IMR-90 (cell line): ENCODE measurements around the gene GABBR1. TPM values are rescaled to one million over a fixed set of nuclear protein-coding genes. Genes with fewer than 3 reads are reported as not detected.

ENCODE experiments used
- ATAC-seq: fragments of 200-7000 bp; cut with Tn5 transposase; 2 replicates; pipeline ENCODE4 v1.9.1; 2020; ENCODE audit warnings: low read depth, mild to moderate bottlenecking, moderate library complexity
- BruUV-seq: library from RNA; stranded (reverse); fragments of 400-500 nt; replicated peaks from 2 replicates; lab custom pipeline; 2021; lab: Mats Ljungman, UMichigan
- CTCF ChIA-PET: fragments of 300-600 bp; formaldehyde crosslinking; extraction: SDS; loops from one replicate; lab custom pipeline; 2021; ENCODE audit warnings: antibody characterized with exemption; lab: Yijun Ruan, JAX
- POLR2A ChIA-PET: fragments of 300-600 bp; sonication (Branson Sonifier 250); formaldehyde crosslinking; loops from one replicate; lab custom pipeline; 2022; ENCODE audit warnings: antibody characterized with exemption; ENCODE audit not compliant: unreplicated experiment; lab: Charles Lee
- DNase-seq: peaks from one replicate; pipeline ENCODE4 v3.0.0; 2013
- H2AFZ ChIP-seq: replicated peaks from 2 replicates; pipeline ENCODE3; 2013; ENCODE audit warnings: low read length, mild to moderate bottlenecking; ENCODE audit not compliant: poor library complexity
- H2AK5ac ChIP-seq: 2 replicates; pipeline ENCODE4 v1.6.1; 2013; ENCODE audit warnings: low read depth, low read length, inconsistent platforms
- H2AK9ac ChIP-seq: replicated peaks from 2 replicates; pipeline ENCODE3; 2013; ENCODE audit warnings: mild to moderate bottlenecking, low read depth, low read length, moderate library complexity; ENCODE audit not compliant: poor library complexity
- H2BK120ac ChIP-seq: 2 replicates; pipeline ENCODE4 v1.6.1; 2013; ENCODE audit warnings: low read depth, low read length, inconsistent platforms
- H2BK15ac ChIP-seq: 3 replicates; pipeline ENCODE4 v1.6.1; 2013; ENCODE audit warnings: low read depth, low read length, inconsistent platforms
- H2BK20ac ChIP-seq: 2 replicates; pipeline ENCODE4 v1.6.1; 2013; ENCODE audit warnings: low read depth, mild to moderate bottlenecking, inconsistent platforms, low read length, moderate library complexity
- H2BK5ac ChIP-seq: 2 replicates; pipeline ENCODE4 v1.6.1; 2013; ENCODE audit warnings: mild to moderate bottlenecking, low read depth, low read length, inconsistent platforms; ENCODE audit not compliant: poor library complexity, severe bottlenecking
- H3K14ac ChIP-seq: replicated peaks from 2 replicates; pipeline ENCODE4 v1.6.1; 2013; ENCODE audit warnings: low read depth, low read length, inconsistent platforms
- H3K18ac ChIP-seq: 2 replicates; pipeline ENCODE4 v1.6.1; 2013; ENCODE audit warnings: low read depth, low read length, control low read depth
- H3K23ac ChIP-seq: 2 replicates; pipeline ENCODE4 v1.6.1; 2013; ENCODE audit warnings: low read depth, low read length, inconsistent platforms
- H3K27ac ChIP-seq: 2 replicates; pipeline ENCODE4 v1.5.1; 2013; ENCODE audit warnings: mild to moderate bottlenecking, control low read depth, low read length; ENCODE audit not compliant: insufficient read depth
- H3K27me3 ChIP-seq: 2 replicates; pipeline ENCODE4 v1.6.1; 2013; ENCODE audit warnings: low read length; ENCODE audit not compliant: control insufficient read depth, insufficient read depth
- H3K36me3 ChIP-seq: 2 replicates; pipeline ENCODE4 v1.6.1; 2013; ENCODE audit warnings: low read length, mixed read lengths; ENCODE audit not compliant: control insufficient read depth, insufficient read depth
- H3K4ac ChIP-seq: 2 replicates; pipeline ENCODE4 v1.6.1; 2013; ENCODE audit warnings: low read depth, low read length, inconsistent platforms
- H3K4me1 ChIP-seq: 2 replicates; pipeline ENCODE4 v1.6.1; 2013; ENCODE audit warnings: low read length, mixed read lengths; ENCODE audit not compliant: control insufficient read depth, insufficient read depth
- H3K4me2 ChIP-seq: 2 replicates; pipeline ENCODE4 v1.6.1; 2013; ENCODE audit warnings: low read depth, mild to moderate bottlenecking, control low read depth, low read length, moderate library complexity
- H3K4me3 ChIP-seq: 2 replicates; pipeline ENCODE4 v1.5.1; 2013; ENCODE audit warnings: low read depth, mild to moderate bottlenecking, control low read depth, low read length, moderate library complexity; ENCODE audit not compliant: insufficient read depth
- H3K56ac ChIP-seq: 2 replicates; pipeline ENCODE4 v1.6.1; 2013; ENCODE audit warnings: low read length, inconsistent platforms; ENCODE audit not compliant: insufficient read depth; ENCODE audit errors: extremely low read depth
- H3K79me1 ChIP-seq, 2 experiments: 2 replicates each; pipeline ENCODE4 v1.6.1; 2013; ENCODE audit warnings: low read length in 2 of 2, inconsistent platforms in 1 of 2, low read depth in 1 of 2
- H3K9ac ChIP-seq: 2 replicates; pipeline ENCODE4 v1.6.1; 2013; ENCODE audit warnings: low read depth, low read length, control low read depth
- H3K9me1 ChIP-seq: 2 replicates; pipeline ENCODE4 v1.6.1; 2013; ENCODE audit warnings: low read length, inconsistent platforms; ENCODE audit not compliant: insufficient read depth
- H3K9me3 ChIP-seq: 2 replicates; pipeline ENCODE4 v1.6.1; 2013; ENCODE audit warnings: low read length; ENCODE audit not compliant: control insufficient read depth, insufficient read depth
- H4K20me1 ChIP-seq: 2 replicates; pipeline ENCODE4 v1.6.1; 2013; ENCODE audit warnings: low read length, inconsistent platforms; ENCODE audit not compliant: insufficient read depth
- H4K5ac ChIP-seq: 2 replicates; pipeline ENCODE4 v1.6.1; 2013; ENCODE audit warnings: mild to moderate bottlenecking, low read depth, low read length, control low read depth
- H4K8ac ChIP-seq, 2 experiments: 2 replicates each; pipeline ENCODE4 v1.6.1; 2013; ENCODE audit warnings: low read depth in 2 of 2, low read length in 2 of 2, control low read depth in 1 of 2, inconsistent platforms in 1 of 2
- H4K91ac ChIP-seq: 2 replicates; pipeline ENCODE4 v1.6.1; 2013; ENCODE audit warnings: low read depth, low read length, inconsistent platforms; ENCODE audit not compliant: insufficient read depth
- BHLHE40 ChIP-seq: fragments of 150-350 bp; IDR thresholded peaks from 2 replicates; pipeline ENCODE4 v1.6.1; 2016; ENCODE audit warnings: mild to moderate bottlenecking, low read depth, low read length
- FOS ChIP-seq: fragments of 150-350 bp; IDR thresholded peaks from 2 replicates; pipeline ENCODE4 v1.6.1; 2016; ENCODE audit warnings: low read depth, low read length
- MAFK ChIP-seq: IDR thresholded peaks from 2 replicates; pipeline ENCODE4 v1.6.1; 2012; ENCODE audit warnings: low read depth, low read length, improper control_type of control experiment
- NFE2L2 ChIP-seq: fragments of 150-350 bp; IDR thresholded peaks from 2 replicates; pipeline ENCODE4 v1.6.1; 2016; ENCODE audit warnings: low read depth, mild to moderate bottlenecking, low read length
- RAD21 ChIP-seq: IDR thresholded peaks from 2 replicates; pipeline ENCODE4 v1.6.1; 2012; ENCODE audit warnings: low read length, improper control_type of control experiment
- RFX5 ChIP-seq: IDR thresholded peaks from 2 replicates; pipeline ENCODE4 v1.8.0; 2012; ENCODE audit warnings: low read depth, mild to moderate bottlenecking, low read length, moderate library complexity
- SMC3 ChIP-seq: fragments of 150-350 bp; IDR thresholded peaks from 2 replicates; pipeline ENCODE4 v1.6.1; 2016; ENCODE audit warnings: low read depth, mild to moderate bottlenecking, antibody characterized with exemption, low read length, moderate library complexity
- WGBS, 2 experiments: methylation state at CpG; one replicate each; pipeline versions ENCODE4 v1.1.5 to v1.1.7; 2013; ENCODE audit warnings: missing lambda C conversion rate in 2 of 2; ENCODE audit not compliant: insufficient read length in 1 of 2; ENCODE audit errors: extremely low coverage in 2 of 2; 5-methylcytosine and 5-hydroxymethylcytosine counted together
- dilution Hi-C: fragments of 300-500 bp; cut with HindIII; formaldehyde crosslinking; loops from one replicate; pipeline ENCODE4 v1.14.3; 2018; ENCODE audit warnings: low sequenced_read_pairs; ENCODE audit not compliant: unreplicated experiment
- in situ Hi-C: fragments of 300-500 bp; cut with MboI; formaldehyde crosslinking; loops from 3 replicates; pipeline ENCODE4 v1.14.3; 2019; ENCODE audit warnings: low sequenced_read_pairs, inconsistent platforms, mixed read lengths
- intact Hi-C: fragments of 100-400 bp; cut with micrococcal nuclease; formaldehyde crosslinking; loops from 2 replicates; pipeline ENCODE4 v1.10.0; 2022
- polyA plus RNA-seq, 3 experiments: library from polyadenylated mRNA; depleted of rRNA; stranded (reverse); fragments of >200 nt; gene quantifications; 2 replicates each; pipeline ENCODE4 v1.2.3, GENCODE V29; 2012; ENCODE audit warnings: low replicate concordance in 1 of 3
- total RNA-seq: library from RNA; depleted of rRNA; stranded (reverse); fragments of >200 nt; gene quantifications from 2 replicates; pipeline ENCODE4 v1.2.3, GENCODE V29; 2012
- TF ChIP-seq, protein P1 (sequence below): fragments of 150-350 bp; IDR thresholded peaks from 2 replicates; pipeline ENCODE4 v1.6.1; 2017; ENCODE audit warnings: mild to moderate bottlenecking, antibody characterized with exemption, low read length, low read depth
- TF ChIP-seq, protein P2 (sequence below): fragments of 150-350 bp; IDR thresholded peaks from 2 replicates; pipeline ENCODE4 v1.6.1; 2016; ENCODE audit warnings: low read depth, mild to moderate bottlenecking, low read length, moderate library complexity, borderline replicate concordance

The GABBR1 gene
- total and polyA plus RNA-seq, 2 of the 4 experiments (the other 2 are of a cell fraction) = 5.9 to 31.5 TPM

DNA sequence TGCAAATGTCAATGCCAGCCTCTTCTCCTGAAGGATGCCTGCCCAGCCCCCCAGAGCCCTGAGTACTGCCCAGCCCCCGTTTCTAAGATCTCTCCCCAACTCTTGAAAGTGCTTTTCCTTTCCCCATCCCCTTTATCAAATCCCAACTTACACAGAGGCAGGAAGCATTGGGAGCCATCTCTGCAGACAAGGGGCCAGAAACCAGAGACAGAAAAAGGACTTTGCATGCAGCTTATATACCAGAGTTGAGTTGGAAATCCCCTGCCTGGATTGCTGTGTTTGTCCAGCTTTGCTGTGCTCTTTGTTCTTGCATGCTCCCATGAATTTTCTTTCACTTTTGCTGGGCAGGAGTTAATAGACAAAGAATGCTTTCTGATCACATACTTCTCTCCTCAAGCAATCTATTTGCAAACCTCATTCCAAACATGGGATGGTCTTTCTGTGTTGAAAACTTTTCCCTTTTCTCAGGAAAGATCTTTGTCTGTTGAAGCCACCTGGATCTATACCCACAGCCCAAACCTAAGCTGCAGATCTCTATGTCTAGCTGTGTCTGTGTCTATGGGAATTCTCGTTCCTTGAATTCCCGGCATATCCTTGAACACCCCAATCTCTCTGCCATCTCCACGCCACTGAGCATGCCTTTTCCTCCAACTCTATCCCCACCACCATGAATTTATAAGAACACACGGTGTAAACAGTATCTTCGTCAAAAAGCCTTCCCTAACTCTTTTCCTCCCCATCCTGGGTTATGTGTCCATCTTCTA, 73.3 kb downstream of the GABBR1 start, which contains the start of gene UBD:
Gene UBD (minus strand): TSS at position 209 of the 764 bp plus-strand sequence. CDS start 31 bp downstream, at position 178.
- no peak within 1 kb of the TSS for H2AK5ac ChIP-seq
- H3K9me1 ChIP-seq = no peaks in the 10 kb centered on the region
- no peak within 1 kb of the TSS for H3K4me3 ChIP-seq
- intact Hi-C loops (no loop called here), dilution Hi-C loops (no loop called here), in situ Hi-C loops (no loop called here)
- no peak within 1 kb of the TSS for H2BK15ac ChIP-seq
- H3K23ac ChIP-seq = no peak within 1 kb of the TSS
- no peaks in the 10 kb centered on the region for H3K9me3 ChIP-seq
- H2AK9ac ChIP-seq = no peak within 1 kb of the TSS
- H2BK5ac ChIP-seq = no peak within 1 kb of the TSS
- H3K27me3 ChIP-seq = peaks cover 2% of the 10 kb centered on the region; the same call in 1 of the 2 replicates
- no peak within 1 kb of the TSS for H4K8ac ChIP-seq
- H3K18ac ChIP-seq = no peak within 1 kb of the TSS
- WGBS, 2 experiments = 0% methylated on average over 1 of the region's 6 CpGs; no CpG with 5 or more reads in 1 of the 2 experiments
- H4K91ac ChIP-seq = no peak within 1 kb of the TSS
- BruUV-seq = no TSS peak
- no peak within 1 kb of the TSS for H2BK120ac ChIP-seq
- H3K56ac ChIP-seq = no peak within 1 kb of the TSS
- no peak within 1 kb of the TSS for H2BK20ac ChIP-seq
- no peak within 1 kb of the TSS for H3K4ac ChIP-seq
- TF ChIP-seq, protein P1, sequence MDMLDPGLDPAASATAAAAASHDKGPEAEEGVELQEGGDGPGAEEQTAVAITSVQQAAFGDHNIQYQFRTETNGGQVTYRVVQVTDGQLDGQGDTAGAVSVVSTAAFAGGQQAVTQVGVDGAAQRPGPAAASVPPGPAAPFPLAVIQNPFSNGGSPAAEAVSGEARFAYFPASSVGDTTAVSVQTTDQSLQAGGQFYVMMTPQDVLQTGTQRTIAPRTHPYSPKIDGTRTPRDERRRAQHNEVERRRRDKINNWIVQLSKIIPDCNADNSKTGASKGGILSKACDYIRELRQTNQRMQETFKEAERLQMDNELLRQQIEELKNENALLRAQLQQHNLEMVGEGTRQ = no peak
- no peak for TF ChIP-seq NFE2L2
- no peak for TF ChIP-seq BHLHE40
- TF ChIP-seq RAD21 = no peak
- no peak for TF ChIP-seq FOS
- TF ChIP-seq, protein P2, sequence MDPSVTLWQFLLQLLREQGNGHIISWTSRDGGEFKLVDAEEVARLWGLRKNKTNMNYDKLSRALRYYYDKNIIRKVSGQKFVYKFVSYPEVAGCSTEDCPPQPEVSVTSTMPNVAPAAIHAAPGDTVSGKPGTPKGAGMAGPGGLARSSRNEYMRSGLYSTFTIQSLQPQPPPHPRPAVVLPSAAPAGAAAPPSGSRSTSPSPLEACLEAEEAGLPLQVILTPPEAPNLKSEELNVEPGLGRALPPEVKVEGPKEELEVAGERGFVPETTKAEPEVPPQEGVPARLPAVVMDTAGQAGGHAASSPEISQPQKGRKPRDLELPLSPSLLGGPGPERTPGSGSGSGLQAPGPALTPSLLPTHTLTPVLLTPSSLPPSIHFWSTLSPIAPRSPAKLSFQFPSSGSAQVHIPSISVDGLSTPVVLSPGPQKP = no peak
- no peak for TF ChIP-seq MAFK
- TF ChIP-seq RFX5 = no peak
- no peak for TF ChIP-seq SMC3
- no peaks in the 10 kb centered on the region for H4K20me1 ChIP-seq
- no peaks in the 10 kb centered on the region for H3K4me1 ChIP-seq
- DNase-seq (no peak), ATAC-seq (no peak)
- ChIA-PET POLR2A (no interaction called here), CTCF (no interaction called here)
- no peak within 1 kb of the TSS for H3K4me2 ChIP-seq
- no peak within 1 kb of the TSS for H3K9ac ChIP-seq
- H3K79me1 ChIP-seq = no peaks in the 10 kb centered on the region
- H2AFZ ChIP-seq = no peak within 1 kb of the TSS
- no peaks in the 10 kb centered on the region for H3K36me3 ChIP-seq
- no peak within 1 kb of the TSS for H3K14ac ChIP-seq
- no peak within 1 kb of the TSS for H3K27ac ChIP-seq
- H4K5ac ChIP-seq = no peak within 1 kb of the TSS
